ENCODE measurements around the gene ARSB. TPM values are rescaled to one million over a fixed set of nuclear protein-coding genes. Genes with fewer than 3 reads are reported as not detected.

The ARSB gene
- total and polyA plus RNA-seq, 9 of the 15 experiments (the other 6 are each of a cell fraction or from before 2014, with no cell fraction given), result 0.52 to 4.6 (median 2.4) TPM

DNA sequence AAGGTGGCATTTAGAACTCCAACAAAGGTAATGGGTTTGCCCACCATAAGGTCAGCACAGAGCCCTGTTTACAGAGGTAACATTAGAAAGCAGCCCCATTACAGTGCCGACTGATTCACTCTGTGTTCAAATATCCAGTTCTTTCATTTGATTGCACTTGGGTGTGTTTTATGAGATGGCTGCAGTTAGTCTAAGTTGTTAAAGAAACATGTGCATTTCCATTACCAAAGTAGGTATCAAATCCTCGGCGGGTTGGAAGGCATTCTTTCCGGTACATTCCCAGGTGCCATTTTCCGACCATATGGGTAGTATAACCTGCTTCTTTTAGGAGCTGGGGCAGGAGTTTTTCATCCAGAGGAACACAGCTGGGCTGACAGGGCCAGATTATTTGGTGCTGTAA is 16.3 kb downstream of the ARSB start (continued):
- TF ChIP-seq, protein P1, sequence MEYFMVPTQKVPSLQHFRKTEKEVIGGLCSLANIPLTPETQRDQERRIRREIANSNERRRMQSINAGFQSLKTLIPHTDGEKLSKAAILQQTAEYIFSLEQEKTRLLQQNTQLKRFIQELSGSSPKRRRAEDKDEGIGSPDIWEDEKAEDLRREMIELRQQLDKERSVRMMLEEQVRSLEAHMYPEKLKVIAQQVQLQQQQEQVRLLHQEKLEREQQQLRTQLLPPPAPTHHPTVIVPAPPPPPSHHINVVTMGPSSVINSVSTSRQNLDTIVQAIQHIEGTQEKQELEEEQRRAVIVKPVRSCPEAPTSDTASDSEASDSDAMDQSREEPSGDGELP (CRISPR knock-in tag; IDR thresholded peaks at IDR 0.05; ENCODE audit: borderline replicate concordance), result no peak
- no peak for TF ChIP-seq TGIF2 (CRISPR knock-in tag; IDR thresholded peaks at IDR 0.05)
- no peak for TF ChIP-seq ZEB2 (IDR thresholded peaks at IDR 0.05)
- TF ChIP-seq, protein P2, sequence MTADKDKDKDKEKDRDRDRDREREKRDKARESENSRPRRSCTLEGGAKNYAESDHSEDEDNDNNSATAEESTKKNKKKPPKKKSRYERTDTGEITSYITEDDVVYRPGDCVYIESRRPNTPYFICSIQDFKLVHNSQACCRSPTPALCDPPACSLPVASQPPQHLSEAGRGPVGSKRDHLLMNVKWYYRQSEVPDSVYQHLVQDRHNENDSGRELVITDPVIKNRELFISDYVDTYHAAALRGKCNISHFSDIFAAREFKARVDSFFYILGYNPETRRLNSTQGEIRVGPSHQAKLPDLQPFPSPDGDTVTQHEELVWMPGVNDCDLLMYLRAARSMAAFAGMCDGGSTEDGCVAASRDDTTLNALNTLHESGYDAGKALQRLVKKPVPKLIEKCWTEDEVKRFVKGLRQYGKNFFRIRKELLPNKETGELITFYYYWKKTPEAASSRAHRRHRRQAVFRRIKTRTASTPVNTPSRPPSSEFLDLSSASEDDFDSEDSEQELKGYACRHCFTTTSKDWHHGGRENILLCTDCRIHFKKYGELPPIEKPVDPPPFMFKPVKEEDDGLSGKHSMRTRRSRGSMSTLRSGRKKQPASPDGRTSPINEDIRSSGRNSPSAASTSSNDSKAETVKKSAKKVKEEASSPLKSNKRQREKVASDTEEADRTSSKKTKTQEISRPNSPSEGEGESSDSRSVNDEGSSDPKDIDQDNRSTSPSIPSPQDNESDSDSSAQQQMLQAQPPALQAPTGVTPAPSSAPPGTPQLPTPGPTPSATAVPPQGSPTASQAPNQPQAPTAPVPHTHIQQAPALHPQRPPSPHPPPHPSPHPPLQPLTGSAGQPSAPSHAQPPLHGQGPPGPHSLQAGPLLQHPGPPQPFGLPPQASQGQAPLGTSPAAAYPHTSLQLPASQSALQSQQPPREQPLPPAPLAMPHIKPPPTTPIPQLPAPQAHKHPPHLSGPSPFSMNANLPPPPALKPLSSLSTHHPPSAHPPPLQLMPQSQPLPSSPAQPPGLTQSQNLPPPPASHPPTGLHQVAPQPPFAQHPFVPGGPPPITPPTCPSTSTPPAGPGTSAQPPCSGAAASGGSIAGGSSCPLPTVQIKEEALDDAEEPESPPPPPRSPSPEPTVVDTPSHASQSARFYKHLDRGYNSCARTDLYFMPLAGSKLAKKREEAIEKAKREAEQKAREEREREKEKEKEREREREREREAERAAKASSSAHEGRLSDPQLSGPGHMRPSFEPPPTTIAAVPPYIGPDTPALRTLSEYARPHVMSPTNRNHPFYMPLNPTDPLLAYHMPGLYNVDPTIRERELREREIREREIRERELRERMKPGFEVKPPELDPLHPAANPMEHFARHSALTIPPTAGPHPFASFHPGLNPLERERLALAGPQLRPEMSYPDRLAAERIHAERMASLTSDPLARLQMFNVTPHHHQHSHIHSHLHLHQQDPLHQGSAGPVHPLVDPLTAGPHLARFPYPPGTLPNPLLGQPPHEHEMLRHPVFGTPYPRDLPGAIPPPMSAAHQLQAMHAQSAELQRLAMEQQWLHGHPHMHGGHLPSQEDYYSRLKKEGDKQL (CRISPR knock-in tag; IDR thresholded peaks at IDR 0.05; ENCODE audit: borderline replicate concordance), result no peak

Data from K562 (cell line).